GM21367 (cell line): ENCODE results near the gene UNCX.
"Not testable (repeated sequence)": the region's sequence is repeated elsewhere in the genome, so short reads cannot be mapped to it uniquely, and the experiment has no call there.

Source experiments
- ATAC-seq: cut with Tn5 transposase; IDR thresholded peaks from one replicate; pipeline ENCODE4 v1.9.1; 2021; ENCODE audit not compliant: unreplicated experiment

Gene UNCX

GRCh38 chr7:1255080-1255816 is 22.6 kb downstream of the UNCX start:
- no peak for ATAC-seq

GRCh38 chr7:1255817-1256340 is 23.2 kb downstream of the UNCX start:
- no peak for ATAC-seq

GRCh38 chr7:1256621-1257020 is 23.9 kb downstream of the UNCX start:
- no peak for ATAC-seq

GRCh38 chr7:1257221-1257620 is 24.5 kb downstream of the UNCX start:
- no peak for ATAC-seq

- no peak for ATAC-seq
Measured at GRCh38 chr7:1257863-1258262, 25.2 kb downstream of the UNCX start.

- ATAC-seq: no peak
Measured at GRCh38 chr7:1259621-1260243, 27.1 kb downstream of the UNCX start.

- no peak for ATAC-seq
Measured at GRCh38 chr7:1260244-1260635, 27.6 kb downstream of the UNCX start.

- ATAC-seq: not testable (repeated sequence)
Measured at GRCh38 chr7:1261036-1261435, 28.4 kb downstream of the UNCX start.

- ATAC-seq: no peak
Measured at GRCh38 chr7:1262441-1262840, 29.8 kb downstream of the UNCX start.

GRCh38 chr7:1263391-1263951 is 30.8 kb downstream of the UNCX start:
- no peak for ATAC-seq

- ATAC-seq: no peak
Measured at GRCh38 chr7:1264345-1265280, 31.9 kb downstream of the UNCX start.

- no peak for ATAC-seq
Measured at GRCh38 chr7:1267016-1267900, 34.6 kb downstream of the UNCX start.

- ATAC-seq: no peak
Measured at GRCh38 chr7:1268076-1268815, 35.6 kb downstream of the UNCX start.

GRCh38 chr7:1268866-1269265 is 36.2 kb downstream of the UNCX start:
- ATAC-seq: no peak

- no peak for ATAC-seq
Measured at GRCh38 chr7:1269336-1269890, 36.7 kb downstream of the UNCX start.

- ATAC-seq: no peak
Measured at GRCh38 chr7:1270181-1270580, 37.5 kb downstream of the UNCX start.

- ATAC-seq: no peak
Measured at GRCh38 chr7:1271046-1271445, 38.4 kb downstream of the UNCX start.

GRCh38 chr7:1271656-1272055 is 39.0 kb downstream of the UNCX start:
- no peak for ATAC-seq

- ATAC-seq: not testable (repeated sequence)
Measured at GRCh38 chr7:1272136-1272535, 39.5 kb downstream of the UNCX start.
